ENCODE results near the gene C1QTNF1.

- no peak for TF ChIP-seq CTCF (conservative IDR thresholded peaks at IDR 0.05; ENCODE audit: low read depth, low read length)
- TF ChIP-seq EZH2 (IDR thresholded peaks at IDR 0.05; ENCODE audit: borderline replicate concordance, low read depth, low read length, poor library complexity, severe bottlenecking): no peak
These were observed 1.1 kb downstream of the C1QTNF1 start for GRCh38 chr17:79024901-79025737.
